Esophagus (tissue), 2 donors: Measurements from ENCODE around the gene MORC1. TPM values are rescaled to one million over a fixed set of nuclear protein-coding genes. Genes with fewer than 3 reads are reported as not detected.

Experiments used
- H3K27ac ChIP-seq, 2 donors: one replicate each; pipeline ENCODE4 v1.5.1; 2013; ENCODE audit warnings: low read depth in 2 of 2, mild to moderate bottlenecking in 2 of 2, inconsistent platforms in 1 of 2, low read length in 1 of 2, moderate library complexity in 1 of 2
- H3K27me3 ChIP-seq, 2 donors: one replicate each; pipeline ENCODE4 v1.6.1; 2013; ENCODE audit warnings: low read length in 2 of 2, control low read depth in 1 of 2, mild to moderate bottlenecking in 1 of 2; ENCODE audit not compliant: insufficient read depth in 2 of 2, control insufficient read depth in 1 of 2
- H3K36me3 ChIP-seq, 2 donors: one replicate each; pipeline ENCODE4 v1.6.1; 2013; ENCODE audit warnings: low read length in 1 of 2; ENCODE audit not compliant: control insufficient read depth in 2 of 2, insufficient read depth in 2 of 2
- H3K4me1 ChIP-seq, 2 donors: one replicate each; pipeline ENCODE4 v1.6.1; 2013; ENCODE audit warnings: low read length in 1 of 2; ENCODE audit not compliant: control insufficient read depth in 2 of 2, insufficient read depth in 2 of 2
- H3K4me3 ChIP-seq, 2 donors: one replicate each; pipeline ENCODE4 v1.5.1; 2013; ENCODE audit warnings: low read length in 2 of 2, mild to moderate bottlenecking in 2 of 2, low read depth in 1 of 2, moderate library complexity in 1 of 2
- H3K9me3 ChIP-seq, 2 donors: one replicate each; pipeline ENCODE4 v1.6.1; 2013; ENCODE audit warnings: mild to moderate bottlenecking in 2 of 2, low read depth in 1 of 2, low read length in 1 of 2, moderate library complexity in 1 of 2; ENCODE audit not compliant: control insufficient read depth in 2 of 2, insufficient read depth in 1 of 2
- WGBS, 2 donors: extraction: QIAGEN DNeasy Blood & Tissue Kit; methylation state at CpG; one replicate each; pipeline ENCODE4 v1.1.7; 2013; 5-methylcytosine and 5-hydroxymethylcytosine counted together
- polyA plus RNA-seq, 2 donors: library from polyadenylated mRNA; stranded (reverse); fragments of 200-250 nt; gene quantifications; one replicate each; pipeline ENCODE4 v1.2.3, GENCODE V29; 2013
- donor health status: healthy with polysubstance abuse.
- donor health status: Bipolar disorder and iron deficiency.

The MORC1 gene
- polyA plus RNA-seq, 2 donors, result not detected

DNA sequence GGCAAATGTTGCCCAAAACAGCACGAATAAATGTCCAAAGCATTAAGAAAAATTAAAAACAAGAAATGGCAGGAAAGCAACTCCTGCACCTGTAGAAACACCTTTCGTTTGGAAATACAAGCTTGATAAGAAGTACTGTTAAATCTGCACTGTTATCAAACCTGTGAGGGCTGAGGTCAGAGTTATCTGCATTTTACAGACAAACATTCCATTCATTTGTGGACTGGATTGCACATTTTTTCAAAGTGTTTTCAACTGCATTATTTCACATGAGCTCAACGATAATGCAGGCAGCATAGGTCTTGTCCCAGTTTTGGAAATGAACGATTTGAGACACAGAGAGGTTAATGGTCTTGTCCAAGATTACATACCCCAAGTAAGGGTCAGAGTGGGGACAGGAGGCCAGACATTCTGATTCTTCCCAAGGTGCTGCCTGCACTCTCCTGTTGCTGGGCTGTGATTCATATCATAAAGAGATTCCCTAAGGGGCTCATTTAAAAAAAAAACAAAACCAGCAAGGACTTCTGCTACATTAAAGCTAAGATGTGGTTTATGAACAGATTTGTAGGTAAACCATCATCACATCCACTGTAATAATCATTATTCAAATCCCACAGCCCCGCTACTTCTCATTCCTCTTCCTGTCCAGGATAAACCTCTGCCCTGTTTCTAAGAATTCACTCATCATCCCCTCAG lies 177.2 kb downstream of the MORC1 start:
- H3K4me3 ChIP-seq, result no peak overlapping the region
- no peaks in the 10 kb centered on the region for H3K4me1 ChIP-seq
- WGBS, 2 donors, result 49% methylated on average over 5 of the region's 5 CpGs
- peaks cover 0 to 2% of the 10 kb centered on the region in 2 donors for H3K9me3 ChIP-seq
- no peak overlapping the region for H3K27ac ChIP-seq
- H3K27me3 ChIP-seq, result no peaks in the 10 kb centered on the region
- H3K36me3 ChIP-seq, result no peaks in the 10 kb centered on the region

GRCh38 chr3:108940166-108940565 lies 177.8 kb downstream of the MORC1 start:
- Histone ChIP-seq H3K9me3 (peaks cover 0 to 2% of the 10 kb centered on the region in 2 donors), H3K27ac (no peak overlapping the region), H3K4me3 (no peak overlapping the region), H3K27me3 (no peaks in the 10 kb centered on the region), H3K36me3 (no peaks in the 10 kb centered on the region), H3K4me1 (no peaks in the 10 kb centered on the region)
- WGBS, 2 donors, result 46 to 71% methylated on average over 4 of the region's 4 CpGs

- Histone ChIP-seq H3K4me3 (no peak overlapping the region), H3K9me3 (no peaks in the 10 kb centered on the region), H3K27me3 (no peaks in the 10 kb centered on the region), H3K36me3 (no peaks in the 10 kb centered on the region), H3K27ac (no peak overlapping the region), H3K4me1 (no peaks in the 10 kb centered on the region)
- 73 to 77% methylated on average over 8 of the region's 8 CpGs for WGBS, 2 donors
Observed at GRCh38 chr3:108936924-108937689, 180.8 kb downstream of the MORC1 start.

DNA sequence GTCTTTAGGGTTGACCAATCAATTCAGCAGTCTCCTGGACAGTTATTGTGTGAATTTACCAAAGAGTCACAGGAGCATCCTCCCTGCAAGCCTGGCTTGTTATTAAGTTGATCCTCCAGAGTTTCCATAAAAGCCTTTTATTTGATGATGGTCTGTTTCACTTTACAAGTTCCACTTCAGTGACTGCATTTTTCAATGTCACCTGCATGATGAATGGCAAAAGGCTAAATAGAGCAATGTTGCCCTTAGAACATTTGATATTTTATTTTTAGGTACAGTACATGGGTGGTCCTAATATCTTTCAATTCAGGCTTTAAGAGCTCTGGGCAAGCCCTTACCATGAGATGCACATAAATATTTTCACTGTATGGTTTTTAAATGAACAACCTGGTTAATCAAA lies 186.9 kb downstream of the MORC1 start:
- no peaks in the 10 kb centered on the region for H3K36me3 ChIP-seq
- no peaks in the 10 kb centered on the region for H3K4me1 ChIP-seq
- H3K9me3 ChIP-seq, result peaks cover 0 to 4% of the 10 kb centered on the region in 2 donors

DNA sequence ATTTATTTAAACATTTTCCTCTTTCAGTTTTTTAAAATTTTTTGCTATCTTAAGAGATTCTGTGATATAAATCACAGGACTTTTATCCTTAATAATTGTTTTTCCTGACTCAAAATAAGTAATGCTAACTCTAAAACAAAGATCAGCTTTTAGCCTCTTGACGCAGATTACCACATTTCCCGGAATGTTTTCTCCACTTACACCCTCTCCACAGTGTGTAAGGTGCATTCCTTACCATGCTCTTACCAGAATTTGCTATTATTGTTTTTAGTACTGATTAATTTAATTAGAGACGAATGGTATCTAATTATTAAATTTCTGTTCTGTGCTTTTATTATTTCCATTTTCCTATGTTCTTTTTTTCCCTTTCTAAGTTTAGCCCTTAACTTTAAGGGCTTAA lies 199.1 kb downstream of the MORC1 start:
- no peak overlapping the region for H3K27ac ChIP-seq
- H3K4me1 ChIP-seq, result no peaks in the 10 kb centered on the region
- 87 to 89% methylated on average over 3 of the region's 3 CpGs for WGBS, 2 donors
- H3K36me3 ChIP-seq, result no peaks in the 10 kb centered on the region
- no peaks in the 10 kb centered on the region for H3K9me3 ChIP-seq
- H3K4me3 ChIP-seq, result no peak overlapping the region
- no peaks in the 10 kb centered on the region for H3K27me3 ChIP-seq

More for the DNA sequence above, 186.9 kb downstream of the MORC1 start:
- no peaks in the 10 kb centered on the region for H3K27me3 ChIP-seq
- H3K4me3 ChIP-seq, result no peak overlapping the region
- H3K27ac ChIP-seq, result no peak overlapping the region

DNA sequence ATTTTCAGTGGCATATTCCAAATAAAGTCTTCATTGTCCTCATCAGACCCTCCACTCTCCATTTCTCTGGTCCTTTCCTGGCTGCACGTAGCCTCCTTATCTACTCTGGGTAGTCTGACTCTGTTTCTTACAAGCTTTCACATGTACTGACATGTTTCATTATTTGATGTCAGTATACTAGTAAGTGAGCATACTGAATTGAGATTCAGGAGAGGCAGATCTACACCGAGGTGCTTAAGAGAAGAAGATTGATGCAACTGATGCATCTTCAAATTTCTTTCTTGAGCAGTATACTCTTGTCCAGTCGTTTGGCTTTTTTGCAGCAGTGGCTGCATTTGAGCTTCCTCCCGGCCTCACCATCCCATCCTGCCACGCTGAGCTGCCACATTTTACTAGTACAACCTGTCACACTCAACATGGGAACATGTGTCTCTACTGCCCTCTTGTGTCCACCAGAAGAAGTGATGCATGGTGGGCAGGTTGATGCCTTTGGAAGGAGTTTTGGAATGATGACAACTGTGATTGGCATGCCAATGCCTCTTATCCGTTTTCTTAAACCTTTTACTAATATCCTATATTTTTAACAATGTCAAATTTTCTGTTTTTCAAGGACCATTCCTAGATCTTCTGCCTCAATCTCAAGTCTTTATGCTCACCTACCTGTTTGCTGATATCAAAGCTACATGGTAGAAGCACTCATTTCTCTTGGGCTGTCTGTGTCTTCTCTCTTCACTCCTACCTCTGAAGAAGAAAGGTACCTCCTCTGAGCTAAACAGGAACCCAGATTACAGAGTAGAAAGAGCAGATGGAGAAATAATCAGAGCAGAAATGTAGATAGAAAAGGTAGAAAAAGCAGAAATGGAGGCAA lies 202.9 kb downstream of the MORC1 start:
- no peaks in the 10 kb centered on the region for H3K27me3 ChIP-seq
- 25 to 31% methylated on average over 6 of the region's 6 CpGs for WGBS, 2 donors

DNA sequence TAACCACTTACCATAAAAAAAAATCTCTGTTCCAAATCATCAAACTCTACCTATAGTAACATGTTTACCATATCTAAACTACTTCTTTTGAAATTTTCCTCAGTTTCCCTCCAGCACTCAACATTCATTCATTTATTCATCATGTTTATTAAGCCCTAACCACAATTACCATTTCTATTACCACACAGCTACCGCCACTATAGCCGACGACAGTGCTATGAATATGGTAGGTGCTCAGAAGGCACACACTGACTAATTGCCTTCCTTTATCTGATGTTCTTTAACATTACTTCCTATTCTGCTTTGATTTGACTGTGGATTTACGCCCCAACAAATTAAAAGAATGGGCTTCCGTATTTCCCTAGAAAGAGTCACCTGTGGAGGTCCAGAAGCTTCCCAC lies 208.1 kb downstream of the MORC1 start:
- Histone ChIP-seq H3K4me3 (no peak overlapping the region), H3K27ac (no peak overlapping the region), H3K27me3 (no peaks in the 10 kb centered on the region), H3K4me1 (no peaks in the 10 kb centered on the region), H3K9me3 (peaks cover 0 to under 1% of the 10 kb centered on the region in 2 donors), H3K36me3 (no peaks in the 10 kb centered on the region)
- 92 to 95% methylated on average over 5 of the region's 5 CpGs for WGBS, 2 donors

More for the DNA sequence above, 202.9 kb downstream of the MORC1 start:
- Histone ChIP-seq H3K4me3 (no peak overlapping the region), H3K36me3 (no peaks in the 10 kb centered on the region), H3K4me1 (no peaks in the 10 kb centered on the region), H3K9me3 (no peaks in the 10 kb centered on the region), H3K27ac (no peak overlapping the region)

Other genes with a start within 250 kb of the MORC1 start
- gene GUCA1C, start 164.3 kb downstream of the MORC1 start, polyA plus RNA-seq, result not detected
- gene C3orf85, start 18.6 kb upstream of the MORC1 start, polyA plus RNA-seq, result not detected
- not detected for gene DPPA2, start 198.4 kb upstream of the MORC1 start, polyA plus RNA-seq
- gene DPPA4, start 219.4 kb upstream of the MORC1 start, polyA plus RNA-seq, result not detected